Liver (tissue), 3 donors: ENCODE data around the gene PRPF40B.

Experiments used
- CTCF ChIP-seq: fragments of 150-350 bp; IDR thresholded peaks from 2 replicates; pipeline ENCODE4 v1.5.1; 2017; ENCODE audit warnings: improper control_type of control experiment, low read depth, low read length; ENCODE audit not compliant: missing input control
- FOXA1 ChIP-seq: IDR thresholded peaks from 2 replicates; pipeline ENCODE4 v1.6.1; 2016; ENCODE audit warnings: antibody characterized with exemption
- GABPA ChIP-seq, 2 donors: IDR thresholded peaks in 1 of 2; conservative IDR thresholded peaks in 1 of 2; 2 replicates each; pipeline ENCODE4 v1.6.1; 2016; ENCODE audit warnings: antibody characterized with exemption in 2 of 2, mild to moderate bottlenecking in 1 of 2, moderate library complexity in 1 of 2
- HNF4G ChIP-seq: IDR thresholded peaks from 2 replicates; pipeline ENCODE4 v1.6.1; 2016; ENCODE audit warnings: antibody characterized with exemption
- NR2F2 ChIP-seq: IDR thresholded peaks from 2 replicates; pipeline ENCODE4 v1.6.1; 2016; ENCODE audit warnings: antibody characterized with exemption
- RAD21 ChIP-seq, 2 donors: IDR thresholded peaks; 2 replicates each; pipeline ENCODE4 v1.6.1; 2016; ENCODE audit warnings: antibody characterized with exemption in 2 of 2, mild to moderate bottlenecking in 2 of 2
- REST ChIP-seq: IDR thresholded peaks from 2 replicates; pipeline ENCODE4 v1.6.1; 2016; ENCODE audit warnings: antibody characterized with exemption, mild to moderate bottlenecking
- SP1 ChIP-seq: IDR thresholded peaks from 2 replicates; pipeline ENCODE4 v1.6.1; 2018; ENCODE audit warnings: antibody characterized with exemption, mild to moderate bottlenecking
- YY1 ChIP-seq: IDR thresholded peaks from 2 replicates; pipeline ENCODE4 v1.6.1; 2016; ENCODE audit warnings: antibody characterized with exemption, mild to moderate bottlenecking
- ZBTB33 ChIP-seq: IDR thresholded peaks from 2 replicates; pipeline ENCODE4 v1.6.1; 2016; ENCODE audit warnings: antibody characterized with exemption
- donor health status: healthy.
- donor health status: healthy.

DNA sequence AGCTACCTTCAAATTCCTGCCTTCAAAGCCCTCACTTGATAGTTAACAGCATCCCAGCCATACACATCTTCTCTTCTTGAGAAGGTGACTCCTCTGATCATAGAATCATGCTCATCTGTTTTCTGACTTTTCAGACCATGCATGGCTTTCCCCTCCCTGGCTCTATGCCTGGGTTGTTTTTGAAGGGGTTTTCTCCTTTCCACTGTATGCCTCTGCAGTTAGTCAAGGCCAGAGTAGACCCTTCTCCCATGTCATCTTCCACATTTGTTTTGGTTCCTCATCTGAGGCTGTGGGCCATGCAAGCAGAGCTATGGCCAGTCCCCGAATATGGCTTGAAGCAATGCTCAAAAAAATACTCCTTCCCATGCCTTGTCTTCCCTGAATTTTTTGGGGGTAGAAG, 41.2 kb upstream of the PRPF40B start:
- TF ChIP-seq CTCF (no peak), SP1 (no peak), HNF4G (no peak), FOXA1 (no peak), ZBTB33 (no peak), RAD21 (IDR thresholded peaks at IDR 0.05) (no peak), REST (no peak), NR2F2 (no peak), GABPA (IDR thresholded peaks at IDR 0.05 in 1 of 2, conservative IDR thresholded peaks at IDR 0.05 in 1 of 2) (no peak), YY1 (no peak)
